Testis (tissue), 3 donors: ENCODE measurements around the gene DOCK6. TPM values are rescaled to one million over a fixed set of nuclear protein-coding genes. Genes with fewer than 3 reads are reported as not detected.

Experiments
- DNase-seq: peaks from one replicate; pipeline ENCODE4 v3.0.0-alpha.2; 2019
- H3K27ac ChIP-seq, 2 donors: fragments of 200-600 bp; sonication (generic); one replicate each; pipeline ENCODE4 v1.5.1; 2019
- H3K27me3 ChIP-seq: fragments of 200-600 bp; sonication (generic); one replicate; pipeline ENCODE4 v1.5.1; 2019
- H3K36me3 ChIP-seq: fragments of 200-600 bp; sonication (generic); one replicate; pipeline ENCODE4 v1.5.1; 2017; ENCODE audit warnings: low read depth; ENCODE audit errors: missing control alignments
- H3K4me1 ChIP-seq: fragments of 200-600 bp; sonication (generic); one replicate; pipeline ENCODE4 v1.5.1; 2019
- H3K4me3 ChIP-seq, 2 donors: fragments of 200-600 bp; sonication (generic); one replicate each; pipeline ENCODE4 v1.5.1; 2017 to 2019
- H3K9me3 ChIP-seq: fragments of 200-600 bp; sonication (generic); one replicate; pipeline ENCODE4 v1.5.1; 2017
- CTCF ChIP-seq, 3 experiments: fragments of 450-650 bp in 2 of 3; fragments of 200-600 bp in 1 of 3; sonication (generic) in 1 of 3; IDR thresholded peaks; one replicate each; pipeline ENCODE4 v1.5.1; 2016 to 2019; ENCODE audit warnings: antibody characterized with exemption in 3 of 3, mild to moderate bottlenecking in 2 of 3, moderate library complexity in 1 of 3
- POLR2A ChIP-seq: fragments of 450-650 bp; IDR thresholded peaks from one replicate; pipeline ENCODE4 v1.6.1; 2017; ENCODE audit warnings: antibody characterized with exemption, mild to moderate bottlenecking, moderate library complexity
- WGBS, 2 donors: methylation state at CpG; one replicate each; pipeline ENCODE4 v1.1.5; 2018; 5-methylcytosine and 5-hydroxymethylcytosine counted together
- intact Hi-C: fragments of 100-400 bp; cut with DNase I; formaldehyde crosslinking; loops from one replicate; pipeline ENCODE4 v1.15.1; 2023; ENCODE audit warnings: low total_unique reads
- polyA plus RNA-seq: library from polyadenylated mRNA; stranded (reverse); fragments of 350-450 nt; fragmentation: Illumina TruSeq; extraction: RNeasy Lipid Tissue Mini Kit (QIAGEN cat#74804); gene quantifications from one replicate; pipeline ENCODE4 v1.2.3, GENCODE V29; 2014; ENCODE audit warnings: low read depth, low replicate concordance; ENCODE audit not compliant: insufficient read depth
- total RNA-seq, 2 donors: library from RNA; depleted of rRNA; stranded (reverse); fragments of >200 nt; gene quantifications; one replicate each; pipeline ENCODE4 v1.2.3, GENCODE V29; 2016

The DOCK6 gene
- total and polyA plus RNA-seq, 3 donors from 2014 or later, result 18.4 to 45.0 (median 32.5) TPM

GRCh38 chr19:11232555-11232954 lies 29.8 kb downstream of the DOCK6 start:
- 85 to 95% methylated on average over 4 of the region's 4 CpGs for WGBS, 2 donors
- no peak overlapping the region for H3K27ac ChIP-seq
- no peaks in the 10 kb centered on the region for H3K36me3 ChIP-seq
- TF ChIP-seq CTCF (IDR thresholded peaks at IDR 0.05), result no peak
- TF ChIP-seq POLR2A, result no peak
- no peaks in the 10 kb centered on the region for H3K27me3 ChIP-seq
- no peaks in the 10 kb centered on the region for H3K4me1 ChIP-seq
- intact Hi-C loops, result no loop called here
- H3K4me3 ChIP-seq, result no peak overlapping the region
- DNase-seq, result no peak
- no peaks in the 10 kb centered on the region for H3K9me3 ChIP-seq

- no peaks in the 10 kb centered on the region for H3K27me3 ChIP-seq
- WGBS, 2 donors, result 80 to 84% methylated on average over 7 of the region's 7 CpGs
- H3K36me3 ChIP-seq, result no peaks in the 10 kb centered on the region
- TF ChIP-seq POLR2A (no peak), CTCF (IDR thresholded peaks at IDR 0.05) (no peak)
- intact Hi-C loops, result no loop called here
- no peaks in the 10 kb centered on the region for H3K4me1 ChIP-seq
- no peaks in the 10 kb centered on the region for H3K9me3 ChIP-seq
- no peak overlapping the region for H3K4me3 ChIP-seq
- no peak for DNase-seq
- no peak overlapping the region for H3K27ac ChIP-seq
Measured at GRCh38 chr19:11230621-11231386, 31.5 kb downstream of the DOCK6 start.

GRCh38 chr19:11227195-11227886 lies 35.0 kb downstream of the DOCK6 start:
- WGBS, 2 donors, result 73 to 75% methylated on average over 7 to 14 of the region's 14 CpGs
- Histone ChIP-seq H3K4me3 (no peak overlapping the region), H3K27me3 (no peaks in the 10 kb centered on the region), H3K9me3 (no peaks in the 10 kb centered on the region), H3K36me3 (no peaks in the 10 kb centered on the region), H3K4me1 (no peaks in the 10 kb centered on the region), H3K27ac (no peak overlapping the region)
- TF ChIP-seq CTCF (IDR thresholded peaks at IDR 0.05) (no peak), POLR2A (no peak)
- intact Hi-C loops, result no loop called here
- peak; percentile 27 for DNase-seq

- intact Hi-C loops, result no loop called here
- no peak for DNase-seq
- Histone ChIP-seq H3K4me3 (no peak overlapping the region), H3K4me1 (no peaks in the 10 kb centered on the region), H3K9me3 (no peaks in the 10 kb centered on the region), H3K36me3 (no peaks in the 10 kb centered on the region), H3K27ac (no peak overlapping the region), H3K27me3 (no peaks in the 10 kb centered on the region)
- TF ChIP-seq POLR2A, result no peak
- TF ChIP-seq CTCF (IDR thresholded peaks at IDR 0.05), result no peak
- 79 to 94% methylated on average over 1 of the region's 1 CpG for WGBS, 2 donors
Measured at GRCh38 chr19:11226716-11227166, 35.6 kb downstream of the DOCK6 start.
